ENCODE results near the gene IFI44L.

The IFI44L gene

GRCh38 chr1:78645723-78646122 is 25.5 kb downstream of the IFI44L start:
- no peak for DNase-seq

- DNase-seq, result no peak
These were observed 27.0 kb downstream of the IFI44L start for GRCh38 chr1:78647238-78647637.

- peak; percentile 65 for DNase-seq
These were observed 29.4 kb downstream of the IFI44L start, which contains the start of gene IFI44 for GRCh38 chr1:78649628-78650027. TSS of gene IFI44 (plus strand) at chr1:78649831. CDS start at chr1:78650196, 365 bp downstream.

GRCh38 chr1:78650114-78650660 is 29.9 kb downstream of the IFI44L start:
- no peak for DNase-seq

GRCh38 chr1:78651241-78651640 is 31.0 kb downstream of the IFI44L start:
- DNase-seq, result peak; percentile 57

- DNase-seq, result no peak
These were observed 31.8 kb downstream of the IFI44L start for GRCh38 chr1:78652019-78652560.

GRCh38 chr1:78658901-78659300 is 38.7 kb downstream of the IFI44L start:
- DNase-seq, result no peak

- DNase-seq, result no peak
These were observed 43.7 kb downstream of the IFI44L start for GRCh38 chr1:78663923-78664322.

GRCh38 chr1:78664763-78665162 is 44.5 kb downstream of the IFI44L start:
- no peak for DNase-seq

- DNase-seq, result no peak
These were observed 45.6 kb downstream of the IFI44L start for GRCh38 chr1:78665809-78666208.

GRCh38 chr1:78667939-78668338 is 47.7 kb downstream of the IFI44L start:
- DNase-seq, result no peak

GRCh38 chr1:78668427-78668826 is 48.2 kb downstream of the IFI44L start:
- DNase-seq, result no peak

- no peak for DNase-seq
These were observed 52.2 kb downstream of the IFI44L start for GRCh38 chr1:78672428-78672827.

- DNase-seq, result no peak
These were observed 52.9 kb downstream of the IFI44L start for GRCh38 chr1:78673120-78673519.

GRCh38 chr1:78676347-78676982 is 56.2 kb downstream of the IFI44L start:
- no peak for DNase-seq

GRCh38 chr1:78676993-78677392 is 56.7 kb downstream of the IFI44L start:
- no peak for DNase-seq

- DNase-seq, result no peak
These were observed 57.5 kb downstream of the IFI44L start for GRCh38 chr1:78677788-78678187.

- no peak for DNase-seq
These were observed 58.1 kb downstream of the IFI44L start for GRCh38 chr1:78678324-78678723.

- DNase-seq, result no peak
These were observed 61.0 kb downstream of the IFI44L start for GRCh38 chr1:78681265-78681664.

GRCh38 chr1:78682496-78682895 is 62.2 kb downstream of the IFI44L start:
- no peak for DNase-seq

GRCh38 chr1:78683079-78683478 is 62.8 kb downstream of the IFI44L start:
- DNase-seq, result no peak

GRCh38 chr1:78687315-78687714 is 67.1 kb downstream of the IFI44L start:
- no peak for DNase-seq

GRCh38 chr1:78687914-78688313 is 67.7 kb downstream of the IFI44L start:
- no peak for DNase-seq

GRCh38 chr1:78688697-78689096 is 68.4 kb downstream of the IFI44L start:
- no peak for DNase-seq

- DNase-seq, result no peak
These were observed 70.3 kb downstream of the IFI44L start for GRCh38 chr1:78690516-78690915.

All from activated CD8-positive, alpha-beta memory T cell treated with anti-CD3 and anti-CD28 coated beads, Interleukin-2, amount 50 U/mL, for 48 hours (primary cell).